ACC112 (cell line): ENCODE results near the gene NF1.

ENCODE experiments used
- H2AFZ ChIP-seq: fragments of 200-600 bp; sonication (generic); one replicate; pipeline ENCODE4 v1.6.0; 2017; ENCODE audit warnings: antibody characterized with exemption, low read length; ENCODE audit not compliant: unreplicated experiment
- H3K27ac ChIP-seq: fragments of 200-600 bp; sonication (generic); 2 replicates; pipeline ENCODE4 v1.5.1; 2014; ENCODE audit warnings: low read depth, mild to moderate bottlenecking, antibody characterized with exemption, low read length, moderate library complexity
- H3K27me3 ChIP-seq: fragments of 200-600 bp; sonication (generic); 2 replicates; pipeline ENCODE4 v1.6.1; 2014; ENCODE audit warnings: mild to moderate bottlenecking, antibody characterized with exemption, low read length, moderate library complexity, mixed read lengths; ENCODE audit not compliant: insufficient read depth
- H3K36me3 ChIP-seq: fragments of 200-600 bp; sonication (generic); 2 replicates; pipeline ENCODE4 v1.6.1; 2016; ENCODE audit warnings: mild to moderate bottlenecking, antibody characterized with exemption, low read length, moderate library complexity, mixed read lengths; ENCODE audit not compliant: insufficient read depth
- H3K4me1 ChIP-seq: fragments of 200-600 bp; sonication (generic); one replicate; pipeline ENCODE4 v1.6.1; 2016; ENCODE audit warnings: low read length, mixed read lengths; ENCODE audit not compliant: insufficient read depth, unreplicated experiment, control insufficient read depth
- H3K4me3 ChIP-seq: fragments of 200-600 bp; sonication (generic); 2 replicates; pipeline ENCODE4 v1.5.1; 2014; ENCODE audit warnings: mild to moderate bottlenecking, low read depth, low read length
- H3K79me2 ChIP-seq: fragments of 200-600 bp; sonication (generic); one replicate; pipeline ENCODE4 v1.6.0; 2016; ENCODE audit warnings: low read length; ENCODE audit not compliant: control insufficient read depth, unreplicated experiment, insufficient read depth

The NF1 gene

GRCh38 chr17:31357091-31357490 lies 262.3 kb downstream of the NF1 start:
- Histone ChIP-seq H3K79me2 (no peaks in the 10 kb centered on the region), H3K27me3 (no peaks in the 10 kb centered on the region), H3K4me3 (no peak overlapping the region), H2AFZ (no peak overlapping the region), H3K4me1 (no peaks in the 10 kb centered on the region), H3K36me3 (peaks cover 37% of the 10 kb centered on the region), H3K27ac (no peak overlapping the region)

GRCh38 chr17:31357839-31358394 lies 263.1 kb downstream of the NF1 start:
- Histone ChIP-seq H3K27me3 (no peaks in the 10 kb centered on the region), H3K4me1 (no peaks in the 10 kb centered on the region), H3K79me2 (no peaks in the 10 kb centered on the region), H3K4me3 (no peak overlapping the region), H2AFZ (no peak overlapping the region), H3K36me3 (peaks cover 35% of the 10 kb centered on the region), H3K27ac (no peak overlapping the region)

- Histone ChIP-seq H2AFZ (no peak overlapping the region), H3K36me3 (peaks cover 8% of the 10 kb centered on the region), H3K79me2 (no peaks in the 10 kb centered on the region), H3K4me3 (no peak overlapping the region), H3K4me1 (no peaks in the 10 kb centered on the region), H3K27ac (no peak overlapping the region), H3K27me3 (no peaks in the 10 kb centered on the region)
These were observed 269.2 kb downstream of the NF1 start for GRCh38 chr17:31364012-31364411.

- H3K27ac ChIP-seq: no peak overlapping the region
- H2AFZ ChIP-seq: no peak overlapping the region
- no peaks in the 10 kb centered on the region for H3K27me3 ChIP-seq
- peaks cover 12% of the 10 kb centered on the region for H3K4me1 ChIP-seq
- H3K36me3 ChIP-seq: peaks cover 2% of the 10 kb centered on the region; the same call in 1 of the 2 replicates
- H3K79me2 ChIP-seq: no peaks in the 10 kb centered on the region
- H3K4me3 ChIP-seq: no peak overlapping the region
These were observed 271.3 kb downstream of the NF1 start for GRCh38 chr17:31366088-31366487.

- Histone ChIP-seq H3K4me1 (peaks cover 24% of the 10 kb centered on the region), H3K79me2 (no peaks in the 10 kb centered on the region), H3K36me3 (0 out of 2 replicates have a peak, but pooled peaks cover 4% of the 10 kb centered on the region), H3K27ac (no peak overlapping the region), H3K4me3 (no peak overlapping the region), H3K27me3 (no peaks in the 10 kb centered on the region), H2AFZ (no peak overlapping the region)
These were observed 274.5 kb downstream of the NF1 start for GRCh38 chr17:31369266-31369665.

- Histone ChIP-seq H3K79me2 (no peaks in the 10 kb centered on the region), H3K4me3 (peak overlapping the region; percentile 27; the same call in 1 of the 2 replicates), H3K27ac (no peak overlapping the region; the same call in 1 of the 2 replicates), H3K4me1 (peaks cover 24% of the 10 kb centered on the region), H2AFZ (no peak overlapping the region), H3K36me3 (0 out of 2 replicates have a peak, but pooled peaks cover 8% of the 10 kb centered on the region), H3K27me3 (no peaks in the 10 kb centered on the region)
These were observed 276.8 kb downstream of the NF1 start for GRCh38 chr17:31371511-31372097.

- H3K36me3 ChIP-seq: 0 out of 2 replicates have a peak, but pooled peaks cover 8% of the 10 kb centered on the region
These were observed 278.6 kb downstream of the NF1 start for GRCh38 chr17:31373150-31374093.

GRCh38 chr17:31374094-31374447 lies 279.3 kb downstream of the NF1 start:
- Histone ChIP-seq H3K4me3 (no peak overlapping the region), H3K4me1 (peaks cover 24% of the 10 kb centered on the region), H3K27me3 (no peaks in the 10 kb centered on the region), H3K79me2 (no peaks in the 10 kb centered on the region), H2AFZ (no peak overlapping the region), H3K36me3 (0 out of 2 replicates have a peak, but pooled peaks cover 8% of the 10 kb centered on the region), H3K27ac (no peak overlapping the region)

More at GRCh38 chr17:31373150-31374093, 278.6 kb downstream of the NF1 start:
- Histone ChIP-seq H3K27me3 (no peaks in the 10 kb centered on the region), H2AFZ (no peak overlapping the region), H3K79me2 (no peaks in the 10 kb centered on the region), H3K4me3 (no peak overlapping the region), H3K4me1 (peaks cover 24% of the 10 kb centered on the region), H3K27ac (no peak overlapping the region)

GRCh38 chr17:31374503-31374902 lies 279.7 kb downstream of the NF1 start:
- H3K36me3 ChIP-seq: 0 out of 2 replicates have a peak, but pooled peaks cover 8% of the 10 kb centered on the region
- peaks cover 24% of the 10 kb centered on the region for H3K4me1 ChIP-seq
- no peak overlapping the region for H3K27ac ChIP-seq
- H3K79me2 ChIP-seq: no peaks in the 10 kb centered on the region
- no peaks in the 10 kb centered on the region for H3K27me3 ChIP-seq
- no peak overlapping the region for H2AFZ ChIP-seq
- no peak overlapping the region for H3K4me3 ChIP-seq

GRCh38 chr17:31378638-31379037 lies 283.9 kb downstream of the NF1 start:
- Histone ChIP-seq H3K27ac (no peak overlapping the region), H3K4me3 (no peak overlapping the region), H2AFZ (no peak overlapping the region), H3K36me3 (0 out of 2 replicates have a peak, but pooled peaks cover 8% of the 10 kb centered on the region), H3K27me3 (no peaks in the 10 kb centered on the region), H3K4me1 (no peaks in the 10 kb centered on the region), H3K79me2 (no peaks in the 10 kb centered on the region)
